ENCODE results near the gene ARHGAP9.
"Not testable (repeated sequence)": the region's sequence is repeated elsewhere in the genome, so short reads cannot be mapped to it uniquely, and the experiment has no call there.

Gene ARHGAP9

GRCh38 chr12:57502311-57502969, 22.8 kb upstream of the ARHGAP9 start:
- H3K9me3 ChIP-seq (ENCODE audit: control insufficient read depth, insufficient read depth, low read length); H3K9me2 ChIP-seq (replicated peaks; ENCODE audit: control insufficient read depth, low read length); H3K4me3 ChIP-seq (ENCODE audit: low read length); H4K20me1 ChIP-seq (ENCODE audit: control insufficient read depth, insufficient read depth, low read depth, low read length); H3K4me1 ChIP-seq (ENCODE audit: control insufficient read depth, low read length); H3F3A ChIP-seq (ENCODE audit: control insufficient read depth, insufficient read depth); H3K27ac ChIP-seq (ENCODE audit: low read depth, low read length); H3K4me2 ChIP-seq (ENCODE audit: low read length); H3K27me3 ChIP-seq (ENCODE audit: control insufficient read depth, low read length); H3K79me2 ChIP-seq (ENCODE audit: control insufficient read depth, low read length): not testable (repeated sequence)
- peaks cover 81% of the 10 kb centered on the region for H3K36me3 ChIP-seq (ENCODE audit: control insufficient read depth, low read length)

GRCh38 chr12:57500213-57500612, 20.5 kb upstream of the ARHGAP9 start:
- TF ChIP-seq CTCF (IDR thresholded peaks at IDR 0.05; ENCODE audit: low read depth, low read length, poor library complexity, severe bottlenecking) (no peak), EZH2phosphoT487 (IDR thresholded peaks at IDR 0.05; ENCODE audit: borderline replicate concordance, low read length) (no peak)
- H3K4me3 ChIP-seq (ENCODE audit: low read length), result no peak overlapping the region
- H3K27me3 ChIP-seq (ENCODE audit: control insufficient read depth, low read length), result no peaks in the 10 kb centered on the region
- no peaks in the 10 kb centered on the region for H3K9me2 ChIP-seq (replicated peaks; ENCODE audit: control insufficient read depth, low read length)
- no peaks in the 10 kb centered on the region for H3K9me3 ChIP-seq (ENCODE audit: control insufficient read depth, insufficient read depth, low read length)
- peaks cover 85% of the 10 kb centered on the region for H3K36me3 ChIP-seq (ENCODE audit: control insufficient read depth, low read length)
- no peaks in the 10 kb centered on the region; the same call in 1 of the 2 replicates for H4K20me1 ChIP-seq (ENCODE audit: control insufficient read depth, insufficient read depth, low read depth, low read length)
- H3K4me1 ChIP-seq (ENCODE audit: control insufficient read depth, low read length), result no peaks in the 10 kb centered on the region
- no peaks in the 10 kb centered on the region for H3F3A ChIP-seq (ENCODE audit: control insufficient read depth, insufficient read depth)
- H3K27ac ChIP-seq (ENCODE audit: low read depth, low read length), result no peak overlapping the region
- peaks cover 6% of the 10 kb centered on the region; the same call in 1 of the 2 replicates for H3K79me2 ChIP-seq (ENCODE audit: control insufficient read depth, low read length)
- H3K4me2 ChIP-seq (ENCODE audit: low read length), result no peak overlapping the region

- no peak overlapping the region for H3K27ac ChIP-seq (ENCODE audit: low read depth, low read length)
- peaks cover 71% of the 10 kb centered on the region for H3K36me3 ChIP-seq (ENCODE audit: control insufficient read depth, low read length)
- no peaks in the 10 kb centered on the region for H3K4me1 ChIP-seq (ENCODE audit: control insufficient read depth, low read length)
- TF ChIP-seq CTCF (IDR thresholded peaks at IDR 0.05; ENCODE audit: low read depth, low read length, poor library complexity, severe bottlenecking) (no peak), EZH2phosphoT487 (IDR thresholded peaks at IDR 0.05; ENCODE audit: borderline replicate concordance, low read length) (no peak)
- H3K4me2 ChIP-seq (ENCODE audit: low read length), result no peak overlapping the region
- no peaks in the 10 kb centered on the region for H3K27me3 ChIP-seq (ENCODE audit: control insufficient read depth, low read length)
- H3K79me2 ChIP-seq (ENCODE audit: control insufficient read depth, low read length), result peaks cover 6% of the 10 kb centered on the region; the same call in 1 of the 2 replicates
- no peak overlapping the region for H3K4me3 ChIP-seq (ENCODE audit: low read length)
- H3F3A ChIP-seq (ENCODE audit: control insufficient read depth, insufficient read depth), result no peaks in the 10 kb centered on the region
- no peaks in the 10 kb centered on the region for H3K9me2 ChIP-seq (replicated peaks; ENCODE audit: control insufficient read depth, low read length)
- H3K9me3 ChIP-seq (ENCODE audit: control insufficient read depth, insufficient read depth, low read length), result no peaks in the 10 kb centered on the region
- H4K20me1 ChIP-seq (ENCODE audit: control insufficient read depth, insufficient read depth, low read depth, low read length), result no peaks in the 10 kb centered on the region; the same call in 1 of the 2 replicates
These were observed 18.9 kb upstream of the ARHGAP9 start for GRCh38 chr12:57498571-57498970.

GRCh38 chr12:57498132-57498502, 18.5 kb upstream of the ARHGAP9 start:
- peaks cover 69% of the 10 kb centered on the region for H3K36me3 ChIP-seq (ENCODE audit: control insufficient read depth, low read length)

More at GRCh38 chr12:57498132-57498502, 18.5 kb upstream of the ARHGAP9 start:
- H4K20me1 ChIP-seq (ENCODE audit: control insufficient read depth, insufficient read depth, low read depth, low read length), result no peaks in the 10 kb centered on the region; the same call in 1 of the 2 replicates
- no peaks in the 10 kb centered on the region for H3K9me2 ChIP-seq (replicated peaks; ENCODE audit: control insufficient read depth, low read length)
- no peak overlapping the region for H3K27ac ChIP-seq (ENCODE audit: low read depth, low read length)
- H3K9me3 ChIP-seq (ENCODE audit: control insufficient read depth, insufficient read depth, low read length), result no peaks in the 10 kb centered on the region
- H3K4me3 ChIP-seq (ENCODE audit: low read length), result no peak overlapping the region
- peaks cover 6% of the 10 kb centered on the region; the same call in 1 of the 2 replicates for H3K79me2 ChIP-seq (ENCODE audit: control insufficient read depth, low read length)
- H3K27me3 ChIP-seq (ENCODE audit: control insufficient read depth, low read length), result no peaks in the 10 kb centered on the region
- no peak overlapping the region for H3K4me2 ChIP-seq (ENCODE audit: low read length)
- no peaks in the 10 kb centered on the region for H3K4me1 ChIP-seq (ENCODE audit: control insufficient read depth, low read length)
- TF ChIP-seq CTCF (IDR thresholded peaks at IDR 0.05; ENCODE audit: low read depth, low read length, poor library complexity, severe bottlenecking) (no peak), EZH2phosphoT487 (IDR thresholded peaks at IDR 0.05; ENCODE audit: borderline replicate concordance, low read length) (no peak)
- no peaks in the 10 kb centered on the region for H3F3A ChIP-seq (ENCODE audit: control insufficient read depth, insufficient read depth)
